Endothelial cell of umbilical vein (primary cell): ENCODE data around the gene CDT1. TPM values are rescaled to one million over a fixed set of nuclear protein-coding genes. Genes with fewer than 3 reads are reported as not detected.

Experiments used
- BruUV-seq: library from RNA; stranded (reverse); fragments of 400-500 nt; replicated peaks from 2 replicates; lab custom pipeline; 2021; lab: Mats Ljungman, UMichigan
- CTCF ChIA-PET: fragments of 300-600, 350-600 bp; sonication (Branson Sonifier 250); formaldehyde crosslinking; loops from one replicate; lab custom pipeline; 2021; ENCODE audit warnings: antibody characterized with exemption, inconsistent platforms; lab: Charles Lee
- POLR2A ChIA-PET: fragments of 300-600, 350-600 bp; sonication (Branson Sonifier 250); formaldehyde crosslinking; loops from one replicate; lab custom pipeline; 2021; ENCODE audit warnings: antibody characterized with exemption, inconsistent platforms; lab: Charles Lee
- DNase-seq: peaks from one replicate; pipeline ENCODE4 v3.0.0-alpha.2; 2011; ENCODE audit warnings: low read depth, low spot score
- FAIRE-seq: peaks from 2 replicates; lab custom pipeline; 2011; peaks lifted over from hg19 to GRCh38; lab: Jason Lieb, UNC
- H2AFZ ChIP-seq: 2 replicates; pipeline ENCODE4 v1.6.0; 2012; ENCODE audit warnings: low read depth, low read length, control low read depth, inconsistent platforms
- H3K27ac ChIP-seq: 2 replicates; pipeline ENCODE4 v1.5.1; 2011; ENCODE audit warnings: low read depth, mild to moderate bottlenecking, control low read depth, low read length, moderate library complexity; ENCODE audit not compliant: insufficient read depth
- H3K27me3 ChIP-seq, 2 experiments: 2 replicates each; pipeline versions ENCODE4 v1.6.0 to v1.6.1; 2011; ENCODE audit warnings: low read length in 2 of 2, mixed read lengths in 1 of 2; ENCODE audit not compliant: control insufficient read depth in 2 of 2, insufficient read depth in 2 of 2
- H3K36me3 ChIP-seq, 2 experiments: 2 replicates in 1 of 2; 3 replicates in 1 of 2; pipeline ENCODE4 v1.5.1; 2011; ENCODE audit warnings: low read length in 2 of 2, mild to moderate bottlenecking in 1 of 2, moderate library complexity in 1 of 2; ENCODE audit not compliant: control insufficient read depth in 2 of 2, insufficient read depth in 2 of 2; ENCODE audit errors: extremely low read depth in 1 of 2
- H3K4me1 ChIP-seq: 3 replicates; pipeline ENCODE4 v1.5.1; 2011; ENCODE audit warnings: mild to moderate bottlenecking, low read length; ENCODE audit not compliant: control insufficient read depth, insufficient read depth; ENCODE audit errors: extremely low read depth
- H3K4me2 ChIP-seq: 2 replicates; pipeline ENCODE4 v1.6.1; 2011; ENCODE audit warnings: low read length, control low read depth, mixed read lengths; ENCODE audit not compliant: insufficient read depth
- H3K4me3 ChIP-seq, 3 experiments: fragments of 200-600 bp in 1 of 3; sonication (generic), shearing (Covaris generic) in 1 of 3; replicated peaks in 1 of 3; 2 replicates each; pipeline ENCODE4 v1.5.1; 2011 to 2016; ENCODE audit warnings: control low read depth in 3 of 3, low read length in 3 of 3, mild to moderate bottlenecking in 2 of 3, inconsistent platforms in 1 of 3, low read depth in 1 of 3, moderate library complexity in 1 of 3; ENCODE audit not compliant: insufficient read depth in 1 of 3
- H3K79me2 ChIP-seq: 2 replicates; pipeline ENCODE4 v1.6.0; 2012; ENCODE audit warnings: low read length, inconsistent platforms; ENCODE audit not compliant: control insufficient read depth, insufficient read depth
- H3K9ac ChIP-seq: replicated peaks from 2 replicates; pipeline ENCODE3; 2011; ENCODE audit warnings: low read length, control low read depth; ENCODE audit not compliant: insufficient read depth; ENCODE audit errors: extremely low read depth
- H3K9me1 ChIP-seq: replicated peaks from 3 replicates; pipeline ENCODE4 v1.6.0; 2011; ENCODE audit warnings: mild to moderate bottlenecking, low read length; ENCODE audit not compliant: control insufficient read depth, insufficient read depth; ENCODE audit errors: extremely low read depth
- H3K9me3 ChIP-seq: replicated peaks from 2 replicates; pipeline ENCODE4 v1.5.1; 2012; ENCODE audit warnings: low read length, inconsistent platforms; ENCODE audit not compliant: control insufficient read depth, insufficient read depth
- H4K20me1 ChIP-seq: replicated peaks from 2 replicates; pipeline ENCODE3; 2011; ENCODE audit warnings: mild to moderate bottlenecking, low read length; ENCODE audit not compliant: control insufficient read depth, insufficient read depth; ENCODE audit errors: extremely low read depth
- FOS ChIP-seq: IDR thresholded peaks from 2 replicates; pipeline ENCODE4 v1.6.1; 2011; ENCODE audit warnings: mild to moderate bottlenecking, low read length, moderate library complexity, borderline replicate concordance; ENCODE audit not compliant: insufficient read depth
- GATA2 ChIP-seq: IDR thresholded peaks from 2 replicates; pipeline ENCODE4 v1.7.0; 2011; ENCODE audit warnings: low read depth, mild to moderate bottlenecking, moderate library complexity, mixed read lengths, low read length; ENCODE audit not compliant: insufficient read length, insufficient read depth
- JUN ChIP-seq: IDR thresholded peaks from 2 replicates; pipeline ENCODE4 v1.6.1; 2011; ENCODE audit warnings: borderline replicate concordance, low read depth; ENCODE audit not compliant: insufficient read length, insufficient read depth
- MYC ChIP-seq: IDR thresholded peaks from one replicate; pipeline ENCODE4 v1.6.1; 2011; ENCODE audit warnings: mild to moderate bottlenecking, low read depth, low read length
- POLR2AphosphoS5 ChIP-seq: IDR thresholded peaks from 2 replicates; pipeline ENCODE4 v1.6.1; 2012; ENCODE audit warnings: low read depth, mild to moderate bottlenecking, control low read depth, low read length, moderate library complexity; ENCODE audit not compliant: insufficient read depth
- dilution Hi-C: fragments of 300-500 bp; cut with MboI; formaldehyde crosslinking; loops from one replicate; pipeline ENCODE4 v1.15.0; 2019; ENCODE audit warnings: low sequenced_read_pairs; ENCODE audit not compliant: extremely low pct_ligation_motif_present
- intact Hi-C: fragments of 100-400 bp; cut with micrococcal nuclease; formaldehyde crosslinking; loops from one replicate; pipeline ENCODE4 v1.10.0; 2022
- polyA plus RNA-seq, 4 experiments: library from polyadenylated mRNA; depleted of rRNA in 3 of 4; stranded (reverse) in 3 of 4; unstranded in 1 of 4; fragments of >200 nt; gene quantifications; 2 replicates each; pipeline versions ENCODE4 v1.2.1 to v1.2.3, GENCODE V29; 2011 to 2012; ENCODE audit warnings: missing spikeins in 1 of 4
- total RNA-seq: library from RNA; stranded (reverse); gene quantifications from 2 replicates; pipeline ENCODE4 v1.2.3, GENCODE V29; 2021
- TF ChIP-seq, protein P1 (sequence below): IDR thresholded peaks from 2 replicates; pipeline ENCODE4 v1.6.1; 2011; ENCODE audit not compliant: insufficient read depth, insufficient read length

The CDT1 gene
- total and polyA plus RNA-seq, 2 donors (not counting 3 experiments of a cell fraction or from before 2014, with no cell fraction given) = 15.6 to 30.6 TPM

DNA sequence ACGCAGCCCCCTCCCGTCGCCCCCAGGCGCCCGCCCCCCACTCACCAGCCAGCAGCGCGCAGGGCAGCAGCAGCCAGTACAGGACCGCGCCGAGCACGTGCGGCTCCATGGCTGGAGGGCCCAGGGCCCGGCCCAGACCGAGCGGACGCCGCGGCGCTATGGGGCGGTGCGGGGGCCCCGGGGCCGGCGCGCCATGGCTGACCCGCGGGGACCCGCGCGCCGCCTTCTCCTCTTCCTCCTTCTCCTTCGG, 18.8 kb upstream of the CDT1 start:
- TF ChIP-seq GATA2 = no peak
- TF ChIP-seq, protein P1, sequence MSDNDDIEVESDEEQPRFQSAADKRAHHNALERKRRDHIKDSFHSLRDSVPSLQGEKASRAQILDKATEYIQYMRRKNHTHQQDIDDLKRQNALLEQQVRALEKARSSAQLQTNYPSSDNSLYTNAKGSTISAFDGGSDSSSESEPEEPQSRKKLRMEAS = no peak
- no peak for TF ChIP-seq POLR2AphosphoS5
- TF ChIP-seq MYC = no peak
- TF ChIP-seq FOS = no peak
- TF ChIP-seq JUN = no peak
- dilution Hi-C loops = no loop called here
- no peaks in the 10 kb centered on the region for H3K9me1 ChIP-seq
- H3K4me3 ChIP-seq = peak overlapping the region; percentile 32 to 93 (median 66)
- ChIA-PET CTCF (interaction anchor here (0.6 to 8.2 kb wide), 19 partner anchors 11 to 432 kb away, joined by 3 to 165 read pairs (median 7); partner anchors contain the start of genes APRT and TRAPPC2L), POLR2A (interaction anchor here (0.7 to 2.3 kb wide), 4 partner anchors 12 to 47 kb away, joined by 3 to 6 read pairs (median 4); partner anchors contain the start of gene APRT)
- no peak overlapping the region for H3K4me2 ChIP-seq
- no peaks in the 10 kb centered on the region for H3K27me3 ChIP-seq
- intact Hi-C loops = loop anchor here (1.0 kb wide), 2 partner anchors 40 to 47 kb away; no protein-coding TSS in a partner anchor
- no peak overlapping the region for H2AFZ ChIP-seq
- H3K4me1 ChIP-seq = peaks cover 28% of the 10 kb centered on the region
- H4K20me1 ChIP-seq = no peaks in the 10 kb centered on the region
- BruUV-seq = no TSS peak
- H3K9ac ChIP-seq = peak overlapping the region; percentile 83
- H3K36me3 ChIP-seq = no peaks in the 10 kb centered on the region
- H3K9me3 ChIP-seq = no peaks in the 10 kb centered on the region
- FAIRE-seq = no peak
- peak overlapping the region; percentile 86 for H3K27ac ChIP-seq
- peaks cover 47% of the 10 kb centered on the region for H3K79me2 ChIP-seq
- DNase-seq = no peak
